GM19043 (cell line): ENCODE data around the gene TRPV4.

ENCODE experiments used
- ATAC-seq: cut with Tn5 transposase; IDR thresholded peaks from one replicate; pipeline ENCODE4 v1.9.1; 2021; ENCODE audit warnings: low read depth; ENCODE audit not compliant: unreplicated experiment

The TRPV4 gene

DNA sequence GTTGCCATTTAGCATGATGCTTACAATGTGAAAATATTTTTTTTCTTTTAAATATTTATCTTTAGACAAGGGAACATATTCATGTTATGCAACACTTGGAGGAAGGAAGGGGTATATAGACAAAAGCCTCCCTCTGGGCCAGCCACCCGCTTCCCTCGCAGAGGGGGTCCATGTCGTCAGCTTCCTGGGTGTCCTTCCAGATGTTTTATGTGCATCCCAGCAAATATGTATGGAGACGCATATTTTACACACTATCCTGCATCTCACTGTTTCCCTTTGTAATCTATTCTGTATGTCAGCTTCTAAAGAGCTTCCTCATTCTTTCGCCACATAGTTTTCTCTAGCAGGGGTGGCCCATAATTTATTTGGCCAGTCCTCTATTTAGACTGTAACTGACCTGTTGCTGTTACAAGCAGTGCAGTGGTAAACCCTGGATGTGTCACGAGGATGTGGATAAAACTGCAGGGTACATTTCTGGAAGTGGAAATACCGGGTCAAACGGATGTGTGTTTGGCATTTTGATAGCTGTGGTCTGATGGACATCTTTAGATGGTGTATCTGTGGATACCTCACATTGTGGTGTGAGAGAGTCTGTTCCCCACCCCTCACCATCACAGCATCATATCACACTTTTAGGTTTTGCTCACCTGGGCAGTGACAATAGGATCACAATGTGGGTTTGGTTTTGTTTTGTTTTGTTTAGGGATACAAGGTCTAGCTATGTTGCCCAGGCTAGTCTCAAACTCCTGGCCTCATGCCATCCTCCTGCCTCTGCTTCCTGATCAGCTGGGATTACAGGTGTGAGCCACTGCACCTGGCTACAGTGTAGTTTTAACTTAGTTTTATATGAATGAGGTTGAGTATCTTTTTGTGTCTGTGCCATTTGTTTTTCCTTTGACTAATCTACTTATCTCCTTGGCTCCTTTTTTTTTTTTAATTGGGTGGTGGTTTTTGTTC is 87.9 kb downstream of the TRPV4 start:
- no peak for ATAC-seq

- ATAC-seq, result no peak
These were observed 89.2 kb downstream of the TRPV4 start for GRCh38 chr12:109744026-109744425.

DNA sequence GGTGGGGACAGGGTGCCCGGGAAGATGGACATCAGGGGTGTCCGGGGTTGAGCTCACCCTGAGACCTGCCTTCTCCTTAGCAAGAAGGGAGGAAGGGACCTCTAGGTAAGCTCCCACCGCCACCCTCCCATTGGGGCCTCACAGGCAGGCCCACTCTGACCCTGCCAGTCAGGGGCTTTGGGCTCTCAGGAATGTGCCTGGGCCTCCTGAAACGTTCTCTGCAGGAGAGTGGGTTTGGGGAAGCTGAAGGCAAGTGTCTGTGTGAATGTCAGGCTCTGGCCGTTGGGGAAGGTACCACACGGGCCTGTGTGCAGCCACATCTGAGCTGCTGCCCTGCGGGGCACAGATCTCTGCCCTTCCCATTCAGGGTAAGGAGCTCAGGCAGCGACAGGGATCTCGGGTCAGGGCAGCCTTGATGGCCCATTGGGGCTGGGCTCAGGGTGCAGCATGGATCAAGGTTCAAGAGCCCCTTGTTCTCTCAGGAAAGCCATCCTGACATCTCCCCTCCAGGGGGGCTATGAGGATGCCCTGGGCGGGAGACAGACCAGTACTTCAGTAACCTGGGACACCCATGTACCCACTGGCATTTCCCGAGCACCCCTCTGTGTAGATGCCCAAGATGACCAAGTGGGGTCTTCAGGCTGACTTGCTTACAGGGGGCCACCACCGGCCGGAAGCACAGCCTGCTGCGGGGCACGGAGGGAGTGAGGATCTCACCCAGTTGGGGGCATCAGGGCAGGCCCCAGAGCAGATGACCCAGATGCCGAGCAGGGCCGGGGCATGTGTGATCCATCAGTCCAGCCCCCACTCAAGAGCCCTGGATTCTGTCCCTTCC is 89.9 kb downstream of the TRPV4 start:
- no peak for ATAC-seq

GRCh38 chr12:109741970-109742703 is 91.1 kb downstream of the TRPV4 start:
- ATAC-seq, result no peak

DNA sequence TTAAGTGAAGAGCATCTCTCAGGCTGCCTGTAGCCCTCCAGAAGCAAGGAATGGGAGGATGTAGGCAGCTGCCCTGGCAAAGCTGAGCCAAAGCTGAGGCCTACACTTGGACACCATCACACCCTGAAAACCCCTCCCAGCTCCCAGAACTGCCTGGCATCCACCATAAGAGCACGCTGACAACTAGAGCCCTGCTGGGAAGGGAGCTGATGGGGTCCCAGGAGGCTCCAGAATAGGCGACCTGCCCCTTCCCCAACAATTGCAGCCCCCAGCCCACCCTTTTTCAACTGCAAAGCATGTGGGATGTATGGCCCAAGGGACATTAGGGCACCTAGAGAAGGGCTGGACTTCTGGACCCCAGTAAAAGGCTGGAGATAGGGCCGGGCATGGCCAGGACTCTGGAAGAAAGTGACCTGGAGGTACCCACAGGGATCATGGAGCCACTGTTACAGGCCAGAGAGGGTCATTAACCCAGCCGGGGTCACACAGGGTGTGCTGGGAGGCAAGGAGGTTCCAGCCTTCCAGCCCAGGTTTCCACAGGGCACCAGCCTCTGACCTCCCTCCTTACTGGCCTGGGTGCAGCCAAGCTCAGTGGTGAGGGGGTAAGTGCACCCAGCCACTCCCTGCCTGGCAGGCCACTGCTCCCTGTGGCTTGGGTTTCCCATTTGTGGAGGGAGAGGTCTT is 91.8 kb downstream of the TRPV4 start:
- no peak for ATAC-seq

DNA sequence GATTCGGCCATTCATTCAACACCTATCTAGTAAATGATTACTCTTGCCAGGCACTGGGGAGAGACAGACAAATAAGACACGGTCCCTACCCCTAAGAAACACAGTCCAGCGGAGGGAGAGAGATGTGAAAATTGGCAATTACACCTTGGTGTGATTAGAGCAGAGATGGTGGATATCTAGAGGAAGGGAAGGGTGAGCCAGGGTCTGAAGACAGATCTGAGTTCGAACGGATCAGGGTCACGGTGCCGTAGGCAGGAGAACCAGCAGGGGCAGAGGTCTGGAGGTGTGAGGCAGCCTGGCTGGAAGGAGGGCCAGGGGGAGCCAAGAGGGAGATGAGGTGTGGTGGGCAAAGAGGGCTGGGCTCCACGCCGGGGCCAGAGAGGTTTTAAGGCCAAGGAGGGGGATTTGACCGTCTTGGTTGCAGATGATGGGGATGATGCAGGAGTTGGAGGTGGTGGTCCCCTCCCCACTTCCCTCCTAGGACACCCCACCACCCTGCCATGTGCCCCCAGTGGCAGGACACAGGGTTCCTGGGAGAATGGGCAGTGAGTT is 92.4 kb downstream of the TRPV4 start:
- no peak for ATAC-seq

GRCh38 chr12:109739747-109740693 is 93.2 kb downstream of the TRPV4 start:
- no peak for ATAC-seq

DNA sequence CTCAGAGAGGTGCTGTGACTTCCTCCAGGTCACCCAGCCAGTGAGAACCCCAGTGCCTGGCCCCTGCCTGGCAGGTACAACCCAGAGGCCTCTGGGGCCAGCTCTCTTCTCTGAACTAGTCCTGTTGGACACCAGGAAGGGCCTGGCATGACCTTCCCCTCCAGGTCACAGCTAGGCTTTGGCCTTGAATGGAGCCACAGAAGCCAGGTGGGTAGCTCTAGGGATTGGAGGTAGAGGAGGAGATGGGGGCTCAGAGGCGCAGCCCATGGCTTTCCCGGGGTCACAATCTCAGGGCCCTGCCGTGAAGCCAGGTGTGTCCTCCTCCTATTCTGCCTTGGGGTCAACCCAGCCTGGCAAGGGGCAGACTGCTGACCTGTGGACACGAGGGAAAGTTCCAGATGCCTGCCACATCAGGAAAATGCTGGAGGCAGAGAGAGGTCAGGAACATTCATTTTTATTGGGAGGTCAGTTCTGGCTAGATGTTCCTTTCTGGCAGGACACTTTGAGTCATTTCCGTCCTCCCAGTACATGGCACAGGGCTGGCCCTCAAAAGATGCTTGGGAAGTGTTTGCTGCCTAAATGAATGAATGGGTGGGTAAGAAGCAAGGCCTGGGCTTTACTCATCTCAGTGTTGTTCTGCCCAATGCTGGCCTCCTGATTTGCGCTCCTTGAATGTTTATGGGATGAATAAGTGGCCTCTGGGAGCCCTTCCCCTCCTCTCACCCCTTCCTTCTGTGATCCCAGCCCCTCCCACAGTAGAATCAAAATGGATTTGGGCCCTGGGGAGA is 94.1 kb downstream of the TRPV4 start:
- ATAC-seq, result no peak

DNA sequence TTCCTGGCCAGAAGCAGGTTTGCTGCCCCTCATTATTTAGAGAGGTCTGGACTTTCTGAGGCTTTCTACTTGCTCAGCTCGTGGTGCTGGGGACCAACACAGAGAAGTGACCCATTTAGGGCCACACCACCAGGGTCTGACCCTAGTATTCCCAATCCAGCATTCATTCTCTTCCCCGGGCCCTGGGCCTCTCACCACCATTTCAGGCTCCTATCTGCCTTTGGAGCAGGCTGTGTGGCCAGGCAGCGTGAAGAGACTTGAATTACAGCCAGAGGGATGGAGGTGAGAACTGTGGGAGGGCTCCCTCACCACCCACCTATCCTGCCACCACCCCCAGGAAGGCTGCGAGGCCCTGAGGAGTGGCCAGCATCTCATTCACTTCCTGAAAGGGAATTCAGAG is 95.0 kb downstream of the TRPV4 start:
- ATAC-seq, result no peak

DNA sequence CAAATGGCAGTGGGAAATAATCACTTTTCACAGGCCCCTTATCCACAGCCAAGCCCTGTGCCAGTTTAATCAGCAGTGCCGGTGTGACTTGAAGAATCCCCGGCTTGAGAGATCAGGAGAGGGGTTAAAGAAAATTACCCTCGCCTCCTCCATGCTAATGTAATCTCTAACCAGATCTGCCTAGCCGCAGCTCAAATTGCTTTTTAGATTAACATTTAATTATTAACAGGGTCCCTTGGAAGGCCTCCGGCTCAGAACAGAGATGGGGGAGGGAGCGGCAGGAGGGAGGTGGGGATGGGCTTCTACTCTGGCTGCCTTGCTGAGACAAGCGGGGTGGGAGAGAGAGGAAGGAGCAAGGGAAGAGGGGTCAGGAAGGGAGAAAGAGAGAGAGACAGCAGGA is 95.6 kb downstream of the TRPV4 start:
- ATAC-seq, result no peak

- ATAC-seq, result no peak
These were observed 96.1 kb downstream of the TRPV4 start for GRCh38 chr12:109737126-109737525.

- ATAC-seq, result no peak
These were observed 96.6 kb downstream of the TRPV4 start for GRCh38 chr12:109736552-109737108.

- no peak for ATAC-seq
These were observed 97.2 kb downstream of the TRPV4 start for GRCh38 chr12:109735825-109736551.

GRCh38 chr12:109735051-109735521 is 98.1 kb downstream of the TRPV4 start:
- ATAC-seq, result no peak

DNA sequence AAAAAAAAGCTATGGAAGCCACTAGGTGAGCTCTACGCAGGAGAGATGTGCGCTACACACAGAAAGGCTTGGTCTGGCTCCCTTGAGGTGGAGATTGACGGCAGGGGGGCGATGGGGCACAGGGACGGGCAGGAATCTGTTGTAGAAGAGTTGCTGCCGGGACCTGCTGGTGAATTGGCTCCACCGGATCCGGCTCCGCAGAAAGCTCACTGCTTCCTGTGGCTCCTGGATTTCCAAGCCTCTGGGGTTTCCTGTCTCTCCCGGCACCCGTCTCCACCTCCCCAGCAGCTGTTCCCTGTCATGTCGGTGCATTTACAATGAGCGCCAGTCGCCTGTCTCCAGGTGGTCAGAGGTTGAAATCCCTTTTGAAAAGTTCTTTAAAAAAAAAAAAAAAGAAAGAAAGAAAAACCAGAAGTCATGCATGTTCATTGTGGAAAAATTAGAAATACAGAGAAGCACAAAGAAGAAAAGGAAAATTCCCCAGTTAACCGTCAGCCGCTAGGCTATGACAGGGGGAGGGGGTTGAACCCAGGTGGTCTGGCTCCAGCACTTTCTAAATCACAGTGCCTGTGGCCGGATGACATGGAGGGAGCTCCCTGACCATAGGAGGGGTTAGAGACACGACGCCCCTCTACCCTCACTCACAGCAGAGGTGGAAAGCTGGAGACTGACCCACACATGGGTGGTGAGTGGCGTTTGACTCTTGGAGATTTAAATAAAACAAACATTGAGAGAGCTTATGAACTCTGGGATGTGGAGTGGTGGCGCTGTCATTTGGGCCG is 98.8 kb downstream of the TRPV4 start:
- ATAC-seq, result no peak
